ENCODE measurements around the gene TOPBP1.

- TF ChIP-seq NR2C2 (CRISPR knock-in tag; IDR thresholded peaks at IDR 0.05) (no peak), MLX (CRISPR knock-in tag; IDR thresholded peaks at IDR 0.05) (no peak), CTCF (IDR thresholded peaks at IDR 0.05) (no peak), MYBL2 (CRISPR knock-in tag; IDR thresholded peaks at IDR 0.05) (no peak), SMAD3 (CRISPR knock-in tag; IDR thresholded peaks at IDR 0.05; ENCODE audit: borderline replicate concordance) (no peak)
These were observed 53.4 kb downstream of the TOPBP1 start for GRCh38 chr3:133608388-133608787.
